ENCODE results near the gene ENAH.
A peak's percentile ranks its signal among the peaks of the same experiment; 100 is the strongest.

Gene ENAH

DNA sequence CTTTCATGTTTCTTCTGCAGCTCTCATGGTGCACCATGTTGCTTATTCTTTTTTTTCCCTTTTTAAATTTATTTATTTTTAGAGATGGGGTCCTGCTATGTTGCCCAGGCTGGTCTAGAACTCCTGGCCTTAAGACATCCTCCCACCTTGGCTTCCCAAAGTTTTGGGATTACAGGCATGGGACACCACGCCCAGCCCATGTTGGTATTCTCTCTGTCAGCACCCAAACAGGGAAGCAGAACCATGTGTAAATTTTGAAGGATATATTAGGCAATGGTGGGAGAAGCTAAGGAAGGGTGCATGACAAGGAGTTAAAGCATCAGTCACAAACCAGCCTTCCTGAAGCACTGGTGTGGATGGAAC lies 39.6 kb upstream of the ENAH start:
- Histone ChIP-seq H3K36me3 (ENCODE audit: insufficient read depth, low read length) (no peaks in the 10 kb centered on the region), H3K9ac (ENCODE audit: low read depth, low read length) (no peak overlapping the region), H3K4me1 (ENCODE audit: insufficient read depth, low read length) (peaks cover 3% of the 10 kb centered on the region; the same call in 1 of the 2 replicates), H3K27me3 (ENCODE audit: insufficient read depth, low read length) (no peaks in the 10 kb centered on the region), H3K27ac (ENCODE audit: low read depth, low read length) (no peak overlapping the region), H3K4me3 (ENCODE audit: low read length) (no peak overlapping the region), H3K9me3 (ENCODE audit: insufficient read depth, low read depth, low read length) (no peaks in the 10 kb centered on the region)
- WGBS = 100% methylated on average over 1 of the region's 1 CpG

- Histone ChIP-seq H3K27ac (ENCODE audit: low read depth, low read length) (no peak overlapping the region), H3K4me3 (ENCODE audit: low read length) (no peak overlapping the region), H3K27me3 (ENCODE audit: insufficient read depth, low read length) (no peaks in the 10 kb centered on the region), H3K9me3 (ENCODE audit: insufficient read depth, low read depth, low read length) (no peaks in the 10 kb centered on the region), H3K36me3 (ENCODE audit: insufficient read depth, low read length) (no peaks in the 10 kb centered on the region), H3K4me1 (ENCODE audit: insufficient read depth, low read length) (peaks cover 1% of the 10 kb centered on the region; the same call in 1 of the 2 replicates), H3K9ac (ENCODE audit: low read depth, low read length) (no peak overlapping the region)
- 92% methylated on average over 4 of the region's 4 CpGs for WGBS
These were observed 39.1 kb upstream of the ENAH start for GRCh38 chr1:225691861-225692516.

- 93% methylated on average over 2 of the region's 2 CpGs for WGBS
- Histone ChIP-seq H3K9ac (ENCODE audit: low read depth, low read length) (no peak overlapping the region), H3K9me3 (ENCODE audit: insufficient read depth, low read depth, low read length) (no peaks in the 10 kb centered on the region), H3K27me3 (ENCODE audit: insufficient read depth, low read length) (no peaks in the 10 kb centered on the region), H3K4me3 (ENCODE audit: low read length) (no peak overlapping the region), H3K36me3 (ENCODE audit: insufficient read depth, low read length) (no peaks in the 10 kb centered on the region), H3K27ac (ENCODE audit: low read depth, low read length) (no peak overlapping the region), H3K4me1 (ENCODE audit: insufficient read depth, low read length) (no peaks in the 10 kb centered on the region)
These were observed 38.5 kb upstream of the ENAH start for GRCh38 chr1:225691377-225691776.

GRCh38 chr1:225689882-225690459 lies 37.0 kb upstream of the ENAH start:
- 95% methylated on average over 2 of the region's 2 CpGs for WGBS

DNA sequence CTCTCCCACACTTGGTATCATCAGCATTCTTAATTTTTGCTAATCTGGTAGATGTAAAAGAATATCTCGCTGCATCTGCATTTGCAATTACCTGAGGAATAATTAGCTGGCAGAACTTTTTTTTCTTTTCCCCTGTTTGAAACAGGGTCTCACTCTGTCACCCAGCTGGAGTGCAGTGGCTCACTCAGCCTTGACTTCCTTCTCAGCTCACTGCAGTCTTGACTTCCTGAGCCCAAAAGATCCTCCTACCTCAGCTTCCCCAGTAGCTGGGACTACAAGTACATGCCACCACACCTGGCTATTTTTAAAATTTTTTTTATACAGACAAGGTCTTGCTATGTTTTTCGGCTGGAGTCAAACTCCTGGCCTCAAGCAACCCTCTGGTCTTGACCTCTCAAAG lies 35.4 kb upstream of the ENAH start:
- Histone ChIP-seq H3K27me3 (ENCODE audit: insufficient read depth, low read length) (no peaks in the 10 kb centered on the region), H3K36me3 (ENCODE audit: insufficient read depth, low read length) (no peaks in the 10 kb centered on the region), H3K4me3 (ENCODE audit: low read length) (no peak overlapping the region), H3K9me3 (ENCODE audit: insufficient read depth, low read depth, low read length) (no peaks in the 10 kb centered on the region), H3K27ac (ENCODE audit: low read depth, low read length) (no peak overlapping the region), H3K9ac (ENCODE audit: low read depth, low read length) (no peak overlapping the region), H3K4me1 (ENCODE audit: insufficient read depth, low read length) (no peaks in the 10 kb centered on the region)
- 96% methylated on average over 2 of the region's 2 CpGs for WGBS

More at GRCh38 chr1:225689882-225690459, 37.0 kb upstream of the ENAH start:
- Histone ChIP-seq H3K9ac (ENCODE audit: low read depth, low read length) (no peak overlapping the region), H3K27ac (ENCODE audit: low read depth, low read length) (no peak overlapping the region), H3K27me3 (ENCODE audit: insufficient read depth, low read length) (no peaks in the 10 kb centered on the region), H3K9me3 (ENCODE audit: insufficient read depth, low read depth, low read length) (no peaks in the 10 kb centered on the region), H3K36me3 (ENCODE audit: insufficient read depth, low read length) (no peaks in the 10 kb centered on the region), H3K4me3 (ENCODE audit: low read length) (no peak overlapping the region), H3K4me1 (ENCODE audit: insufficient read depth, low read length) (no peaks in the 10 kb centered on the region)

DNA sequence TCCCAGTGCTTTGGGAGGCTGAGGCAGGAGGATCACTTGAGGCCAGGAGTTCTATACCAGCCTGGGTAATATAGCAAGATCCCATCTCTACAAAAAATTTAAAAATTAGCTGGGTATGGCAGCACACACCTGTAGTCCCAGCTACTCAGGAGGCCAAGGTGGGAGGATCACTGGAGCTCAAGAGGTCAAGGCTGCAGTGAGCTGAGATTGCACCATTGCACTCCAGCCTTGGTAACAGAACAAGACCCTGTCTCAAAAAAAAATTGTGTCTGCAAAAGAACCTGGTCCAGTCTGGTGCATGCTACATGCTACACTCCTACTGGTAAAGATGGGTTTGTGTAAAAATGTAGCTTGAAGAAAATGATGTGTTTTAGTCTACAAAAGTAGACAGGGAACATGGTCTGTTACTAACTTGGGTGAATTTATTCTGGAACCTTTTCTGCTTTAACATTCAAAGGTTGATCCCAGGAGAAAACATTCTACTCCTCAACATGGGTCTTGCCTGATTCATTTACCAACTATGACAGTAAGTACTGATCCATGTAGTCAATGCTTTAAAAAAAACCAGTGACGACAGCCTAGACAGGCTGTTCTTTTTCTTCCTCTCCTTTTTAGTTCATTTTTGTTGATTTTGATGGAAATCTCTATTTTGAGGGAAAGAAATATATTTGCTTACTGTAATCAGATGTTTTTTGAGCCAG lies 32.7 kb upstream of the ENAH start:
- no peaks in the 10 kb centered on the region for H3K9me3 ChIP-seq (ENCODE audit: insufficient read depth, low read depth, low read length)
- no peaks in the 10 kb centered on the region for H3K4me1 ChIP-seq (ENCODE audit: insufficient read depth, low read length)
- WGBS = 81% methylated on average over 1 of the region's 1 CpG
- H3K4me3 ChIP-seq (ENCODE audit: low read length) = no peak overlapping the region
- no peaks in the 10 kb centered on the region for H3K36me3 ChIP-seq (ENCODE audit: insufficient read depth, low read length)
- H3K27ac ChIP-seq (ENCODE audit: low read depth, low read length) = no peak overlapping the region
- H3K9ac ChIP-seq (ENCODE audit: low read depth, low read length) = no peak overlapping the region
- H3K27me3 ChIP-seq (ENCODE audit: insufficient read depth, low read length) = no peaks in the 10 kb centered on the region

DNA sequence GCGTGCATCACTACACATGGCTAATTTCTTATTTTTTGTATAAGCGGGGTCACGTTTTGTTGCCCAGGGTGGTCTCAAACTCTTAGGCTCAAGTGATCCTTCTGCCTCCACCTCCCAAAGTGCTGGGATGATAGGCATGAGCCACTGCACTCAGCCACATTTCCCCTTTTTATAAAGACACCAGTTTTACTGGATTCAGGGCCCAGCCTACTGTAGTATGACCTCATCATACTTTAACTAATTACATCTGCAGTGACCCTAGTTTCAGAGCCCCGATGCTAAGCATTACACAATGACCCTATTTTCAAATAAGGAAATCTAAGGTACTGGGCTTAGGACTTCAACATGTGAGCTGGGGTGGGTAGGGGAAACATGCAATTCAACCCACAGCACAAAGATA lies 31.8 kb upstream of the ENAH start:
- Histone ChIP-seq H3K27me3 (ENCODE audit: insufficient read depth, low read length) (no peaks in the 10 kb centered on the region), H3K36me3 (ENCODE audit: insufficient read depth, low read length) (no peaks in the 10 kb centered on the region), H3K27ac (ENCODE audit: low read depth, low read length) (no peak overlapping the region), H3K9me3 (ENCODE audit: insufficient read depth, low read depth, low read length) (no peaks in the 10 kb centered on the region), H3K4me1 (ENCODE audit: insufficient read depth, low read length) (no peaks in the 10 kb centered on the region), H3K9ac (ENCODE audit: low read depth, low read length) (no peak overlapping the region), H3K4me3 (ENCODE audit: low read length) (no peak overlapping the region)
- WGBS = 93% methylated on average over 4 of the region's 4 CpGs

GRCh38 chr1:225681231-225681630 lies 28.3 kb upstream of the ENAH start:
- Histone ChIP-seq H3K4me1 (ENCODE audit: insufficient read depth, low read length) (0 out of 2 replicates have a peak, but pooled peaks cover 6% of the 10 kb centered on the region), H3K4me3 (ENCODE audit: low read length) (no peak overlapping the region), H3K36me3 (ENCODE audit: insufficient read depth, low read length) (no peaks in the 10 kb centered on the region), H3K27me3 (ENCODE audit: insufficient read depth, low read length) (peaks cover 20% of the 10 kb centered on the region), H3K9me3 (ENCODE audit: insufficient read depth, low read depth, low read length) (no peaks in the 10 kb centered on the region), H3K9ac (ENCODE audit: low read depth, low read length) (no peak overlapping the region), H3K27ac (ENCODE audit: low read depth, low read length) (no peak overlapping the region)
- 80% methylated on average over 2 of the region's 2 CpGs for WGBS

DNA sequence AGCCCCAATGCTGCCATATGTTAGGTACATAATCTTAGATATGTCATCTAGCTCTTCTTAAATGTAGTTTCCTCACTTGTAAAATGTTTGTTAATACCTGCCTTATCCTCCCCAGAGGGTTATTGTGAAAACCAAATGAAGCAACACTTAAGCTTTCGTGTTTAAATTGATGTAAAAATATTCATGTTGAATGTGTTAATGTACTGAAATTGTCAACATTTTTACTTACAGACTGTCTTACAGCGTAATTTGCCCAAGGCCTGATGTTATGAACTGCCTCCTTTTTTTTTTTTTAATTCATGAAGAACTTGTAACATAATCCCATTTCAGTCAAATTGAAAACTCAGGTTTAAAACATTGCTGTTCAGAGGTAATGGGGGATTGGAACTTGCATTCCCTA lies 25.6 kb upstream of the ENAH start:
- Histone ChIP-seq H3K27me3 (ENCODE audit: insufficient read depth, low read length) (peaks cover 20% of the 10 kb centered on the region), H3K9ac (ENCODE audit: low read depth, low read length) (no peak overlapping the region), H3K4me3 (ENCODE audit: low read length) (no peak overlapping the region), H3K36me3 (ENCODE audit: insufficient read depth, low read length) (no peaks in the 10 kb centered on the region), H3K9me3 (ENCODE audit: insufficient read depth, low read depth, low read length) (no peaks in the 10 kb centered on the region), H3K4me1 (ENCODE audit: insufficient read depth, low read length) (0 out of 2 replicates have a peak, but pooled peaks cover 6% of the 10 kb centered on the region), H3K27ac (ENCODE audit: low read depth, low read length) (no peak overlapping the region)
- WGBS = 96% methylated on average over 2 of the region's 2 CpGs

DNA sequence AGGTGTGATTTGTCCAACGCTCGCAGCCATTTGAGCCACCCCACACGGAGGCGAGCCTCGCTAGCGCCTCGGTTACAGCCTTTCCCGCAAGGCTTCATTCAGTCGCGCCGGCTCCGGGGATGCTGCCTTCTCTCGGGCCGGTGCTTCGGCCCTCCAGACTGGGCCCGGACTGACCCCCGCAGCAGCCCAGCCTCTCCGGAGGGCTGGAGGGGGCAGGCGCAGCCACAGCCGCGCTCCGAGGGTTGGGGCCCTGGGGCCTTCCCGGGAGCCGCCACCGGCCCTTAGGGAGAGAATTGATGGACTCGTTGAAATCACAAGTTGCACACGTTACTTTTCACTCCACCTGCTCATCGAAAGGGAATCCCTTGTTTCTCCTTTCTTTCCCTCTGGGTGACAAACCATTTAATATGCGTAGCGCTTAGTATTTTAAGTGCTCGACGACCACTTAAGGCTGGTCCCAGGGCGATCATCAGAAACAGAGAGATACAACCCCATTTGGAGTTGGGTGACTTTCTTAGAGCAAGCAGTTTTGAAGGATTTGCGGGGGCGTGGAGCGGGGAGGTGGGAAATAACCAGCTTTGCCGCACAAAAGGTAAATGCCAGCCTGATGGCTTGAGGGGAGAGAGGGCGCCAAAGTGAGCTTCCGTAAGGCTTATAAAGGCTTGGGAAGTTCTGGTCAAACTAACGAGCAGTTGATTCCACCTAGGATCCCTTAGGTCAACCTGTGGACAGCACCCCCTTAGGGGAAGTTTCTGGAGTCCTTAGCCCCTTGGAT lies 24.6 kb upstream of the ENAH start:
- no peaks in the 10 kb centered on the region for H3K9me3 ChIP-seq (ENCODE audit: insufficient read depth, low read depth, low read length)
- WGBS = 8% methylated on average over 40 of the region's 40 CpGs
- no peaks in the 10 kb centered on the region for H3K36me3 ChIP-seq (ENCODE audit: insufficient read depth, low read length)
- H3K27me3 ChIP-seq (ENCODE audit: insufficient read depth, low read length) = peaks cover 20% of the 10 kb centered on the region
- H3K27ac ChIP-seq (ENCODE audit: low read depth, low read length) = no peak overlapping the region
- H3K9ac ChIP-seq (ENCODE audit: low read depth, low read length) = peak overlapping the region; percentile 11
- H3K4me1 ChIP-seq (ENCODE audit: insufficient read depth, low read length) = 0 out of 2 replicates have a peak, but pooled peaks cover 6% of the 10 kb centered on the region
- peak overlapping the region; percentile 50 for H3K4me3 ChIP-seq (ENCODE audit: low read length)

GRCh38 chr1:225674381-225674780 lies 21.5 kb upstream of the ENAH start:
- peaks cover 20% of the 10 kb centered on the region for H3K27me3 ChIP-seq (ENCODE audit: insufficient read depth, low read length)
- H3K4me3 ChIP-seq (ENCODE audit: low read length) = no peak overlapping the region
- H3K9me3 ChIP-seq (ENCODE audit: insufficient read depth, low read depth, low read length) = no peaks in the 10 kb centered on the region
- H3K9ac ChIP-seq (ENCODE audit: low read depth, low read length) = no peak overlapping the region
- no peaks in the 10 kb centered on the region for H3K36me3 ChIP-seq (ENCODE audit: insufficient read depth, low read length)
- H3K4me1 ChIP-seq (ENCODE audit: insufficient read depth, low read length) = 0 out of 2 replicates have a peak, but pooled peaks cover 6% of the 10 kb centered on the region
- WGBS = 81% methylated on average over 2 of the region's 2 CpGs
- H3K27ac ChIP-seq (ENCODE audit: low read depth, low read length) = no peak overlapping the region

Data from HUES64 (cell line).